Measurements from ENCODE around the gene LRRC4.

LRRC4 gene

DNA sequence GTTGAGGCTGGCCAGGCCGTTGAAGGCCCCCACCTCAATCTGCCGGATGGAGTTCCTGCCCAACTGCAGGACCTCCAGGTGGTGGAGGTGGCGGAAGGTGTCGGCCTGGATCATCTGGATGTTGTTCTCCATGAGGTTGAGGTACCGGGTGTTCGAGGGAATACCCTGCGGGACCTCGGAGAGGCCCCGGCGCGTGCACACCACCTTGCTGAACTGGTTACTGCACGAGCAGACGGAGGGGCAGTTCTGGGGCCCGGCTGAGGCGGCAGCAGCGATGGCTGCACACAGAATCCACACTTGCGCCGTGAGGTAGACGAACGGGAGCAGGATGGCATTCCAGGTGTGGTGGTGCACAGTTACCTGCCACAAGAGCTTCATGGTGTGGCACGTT, 979 bp downstream of the LRRC4 start:
- DNase-seq, result no peak

DNA sequence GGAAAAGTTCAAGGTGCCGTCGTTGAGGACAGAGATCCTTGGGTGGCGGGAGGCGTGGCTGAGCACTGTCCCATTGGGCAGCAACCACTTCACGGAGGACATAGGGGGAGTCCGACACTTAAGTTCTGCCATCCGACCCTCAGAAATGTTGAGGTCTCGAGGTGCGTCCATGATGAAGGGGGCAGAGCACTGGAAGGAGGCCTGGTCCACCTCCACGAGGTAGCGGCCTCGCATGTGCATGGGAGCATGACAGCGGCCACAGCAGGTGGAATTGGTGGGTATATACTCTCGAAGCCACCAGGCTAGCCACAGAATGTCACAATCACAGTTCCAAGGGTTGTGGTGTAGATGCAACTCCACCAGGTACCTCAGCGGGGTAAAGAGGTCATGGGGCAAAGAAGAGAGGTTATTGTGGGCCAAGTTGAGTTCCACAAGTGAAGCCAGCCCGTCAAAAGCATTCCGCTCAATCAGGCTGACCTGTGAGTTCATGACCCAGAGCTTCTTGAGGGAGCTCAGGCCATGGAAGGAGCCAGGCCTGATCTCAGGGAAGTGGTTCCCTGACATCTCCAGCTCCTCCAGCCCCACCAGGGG, 1.7 kb downstream of the LRRC4 start:
- DNase-seq, result no peak

DNA sequence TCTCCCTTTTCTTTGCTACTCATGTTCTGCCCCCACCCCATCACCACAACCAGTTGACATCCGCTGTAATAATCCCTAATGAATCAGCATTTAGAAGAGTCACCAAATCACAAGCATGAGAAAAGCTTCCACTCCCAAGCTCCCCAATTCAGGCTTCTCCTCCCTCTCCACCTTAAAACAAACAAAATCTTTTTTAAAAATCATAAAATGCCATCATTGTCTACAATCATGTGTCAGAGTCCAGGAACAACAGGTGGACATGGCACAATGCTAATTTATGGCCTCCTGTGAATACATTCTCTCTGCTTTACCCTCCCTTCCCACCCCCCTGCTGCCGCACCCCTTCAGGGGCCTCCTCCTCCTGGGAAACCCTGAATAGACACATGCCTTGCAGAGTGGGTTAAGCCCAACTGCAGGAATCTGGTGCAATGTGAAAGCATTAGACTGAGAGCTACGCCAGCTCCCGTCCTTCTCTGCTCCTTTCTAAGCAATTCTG, 3.7 kb downstream of the LRRC4 start:
- no peak for DNase-seq

DNA sequence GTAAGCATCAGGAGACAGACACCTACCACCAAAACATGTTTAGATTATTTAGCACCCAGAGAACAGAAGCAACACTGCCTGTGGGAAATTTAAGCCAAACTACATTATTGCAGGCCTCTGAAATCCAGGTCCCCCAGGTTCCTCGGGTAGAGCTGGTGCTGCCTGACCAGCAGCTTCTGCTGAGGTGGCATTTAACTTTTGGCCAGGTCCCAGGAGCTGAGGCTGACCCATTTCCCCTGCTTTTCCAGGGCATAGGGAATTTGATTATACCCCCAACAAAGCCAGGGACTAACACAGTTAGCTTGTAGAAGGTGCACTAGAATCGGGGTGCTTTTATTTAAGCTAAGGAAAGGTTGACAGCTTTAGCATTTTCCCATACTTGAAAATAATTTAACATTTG, 4.7 kb downstream of the LRRC4 start:
- no peak for DNase-seq

DNA sequence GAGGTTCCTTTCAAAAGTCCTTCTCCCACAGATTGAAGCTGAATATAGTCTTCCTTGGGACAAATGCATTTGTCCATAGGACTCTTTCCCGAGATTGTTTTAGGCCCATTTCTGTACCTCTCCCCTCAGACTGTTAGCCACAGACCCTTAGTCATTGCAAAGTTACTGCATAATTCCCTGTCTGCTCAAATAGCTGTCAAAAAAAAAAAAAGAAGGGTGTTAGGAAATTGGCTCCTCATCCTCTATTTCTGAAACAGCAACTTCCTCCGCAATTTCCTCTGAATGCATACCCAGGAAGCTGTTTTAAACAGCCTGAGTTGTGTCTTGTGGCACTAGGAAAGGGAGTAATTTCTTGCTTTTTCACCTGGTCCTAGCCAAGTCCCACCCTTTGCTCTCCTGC, 5.4 kb downstream of the LRRC4 start:
- DNase-seq, result no peak

DNA sequence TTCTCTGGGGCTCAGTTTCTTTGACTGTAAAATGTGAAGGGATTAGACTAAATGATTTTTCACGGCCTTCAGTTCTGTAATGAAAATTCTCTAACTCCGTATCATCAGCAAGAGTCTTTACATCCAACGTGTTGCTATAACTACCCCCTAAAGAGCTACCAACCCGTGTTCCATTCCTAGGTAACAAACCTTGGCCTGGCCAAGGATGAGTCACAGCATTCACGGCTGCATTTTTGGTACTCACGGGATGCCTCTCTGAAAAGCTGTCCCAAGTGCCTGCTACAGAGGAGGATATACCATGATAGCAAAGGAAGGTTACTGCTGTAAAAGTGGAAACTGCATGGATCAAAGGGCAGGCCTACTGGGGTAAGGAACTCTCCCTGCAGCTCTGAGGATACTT, 5.9 kb downstream of the LRRC4 start:
- no peak for DNase-seq

DNA sequence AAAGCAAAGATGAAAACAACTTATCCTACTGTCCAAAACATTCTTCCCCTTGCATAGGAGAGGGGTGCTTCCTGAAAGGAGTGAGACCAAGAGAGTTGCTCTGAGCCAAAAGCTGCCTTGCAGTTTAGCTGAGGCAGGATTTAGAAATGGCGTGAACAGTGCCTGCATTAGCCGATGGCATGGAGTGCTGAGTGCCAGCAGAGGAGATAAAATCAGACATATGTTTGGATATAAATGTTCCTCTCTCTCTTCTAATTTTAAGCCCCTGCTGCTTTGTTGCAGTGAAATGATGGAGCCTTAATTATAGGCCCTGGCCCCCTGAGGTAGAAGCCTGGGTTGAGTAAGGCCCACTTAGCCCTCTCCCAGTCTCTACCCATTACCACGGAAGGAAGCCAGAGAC, 7.1 kb downstream of the LRRC4 start:
- DNase-seq, result no peak

DNA sequence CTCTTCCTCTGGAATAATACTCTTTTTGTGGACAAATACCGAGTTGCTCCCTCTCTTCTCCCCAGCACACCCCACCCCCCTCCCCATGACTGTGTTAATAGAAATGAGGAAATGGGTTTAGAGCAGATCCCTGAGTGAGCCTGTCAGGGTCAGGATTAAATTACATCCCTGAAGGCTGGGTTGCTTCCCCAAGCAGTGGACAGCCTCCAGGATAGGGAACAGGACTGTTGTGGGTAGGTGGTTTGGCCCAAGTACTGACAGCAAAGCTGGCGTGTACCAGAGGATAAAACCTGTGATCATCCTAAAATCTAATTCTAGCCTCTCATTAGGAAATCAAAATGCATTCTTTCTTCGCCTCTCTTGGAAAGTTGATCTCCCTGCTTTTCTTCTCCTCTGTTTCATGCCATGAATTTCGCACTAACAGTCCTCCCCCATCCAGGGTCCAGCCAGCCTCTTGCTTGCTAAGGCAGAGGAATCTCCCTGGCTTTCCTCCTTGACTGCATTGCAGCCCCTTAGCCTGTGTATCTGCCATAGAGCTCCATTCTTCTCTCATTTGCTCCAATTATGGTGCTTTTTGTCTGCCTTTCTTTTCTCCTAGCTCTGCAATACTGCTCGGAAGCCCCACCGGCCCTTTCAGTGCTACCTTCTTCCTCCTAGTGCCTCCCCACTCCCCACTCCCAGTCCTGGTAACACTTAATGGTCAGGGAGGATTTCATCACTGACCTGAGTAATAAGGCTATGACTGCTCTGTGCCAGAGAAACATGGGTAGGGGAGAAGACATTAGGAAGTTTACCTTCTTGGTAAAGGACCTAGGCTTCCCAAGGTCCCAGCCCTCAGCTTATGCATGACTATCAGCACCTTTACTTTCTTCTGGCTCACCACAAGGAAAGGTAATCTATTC, 8.4 kb downstream of the LRRC4 start:
- no peak for DNase-seq

DNA sequence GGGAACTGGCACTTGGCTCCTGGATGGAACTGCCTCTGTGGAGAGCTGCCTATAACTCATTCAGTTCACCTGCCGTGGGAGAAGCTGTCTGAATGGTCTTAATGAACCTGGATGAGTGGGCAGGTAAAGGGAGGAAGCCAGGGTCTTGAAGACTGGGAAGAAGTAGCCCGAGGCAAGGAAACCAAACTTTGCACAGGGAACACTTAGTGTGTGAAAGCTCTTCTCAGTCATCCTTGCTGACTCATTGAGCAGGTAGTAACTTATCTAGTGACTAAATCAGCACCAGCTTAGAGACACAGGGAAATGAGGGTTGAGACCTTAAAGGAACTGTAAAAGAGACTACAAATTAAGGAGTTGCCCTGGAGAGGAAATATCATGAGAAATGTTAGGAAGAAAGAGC, 9.9 kb downstream of the LRRC4 start:
- DNase-seq, result no peak

DNA sequence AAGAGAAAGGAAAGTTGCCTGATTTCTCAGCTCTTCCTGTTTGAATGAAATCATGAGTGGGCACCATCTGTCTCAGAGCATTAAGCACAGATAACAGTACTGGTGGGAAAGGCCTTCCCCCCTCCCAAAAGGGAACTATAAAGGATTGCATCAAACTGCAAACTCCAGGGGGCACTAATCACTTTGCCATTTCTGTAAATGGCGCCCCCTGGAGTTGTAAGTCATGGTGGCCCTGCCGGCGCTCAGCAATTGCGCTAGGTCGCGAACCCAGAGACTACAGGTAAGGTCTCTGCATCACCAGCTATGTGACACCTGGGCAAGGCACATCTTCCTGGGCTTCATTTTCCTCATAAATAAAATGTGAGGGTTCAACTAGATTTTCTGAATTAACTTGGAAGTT, 11.1 kb downstream of the LRRC4 start:
- no peak for DNase-seq

DNA sequence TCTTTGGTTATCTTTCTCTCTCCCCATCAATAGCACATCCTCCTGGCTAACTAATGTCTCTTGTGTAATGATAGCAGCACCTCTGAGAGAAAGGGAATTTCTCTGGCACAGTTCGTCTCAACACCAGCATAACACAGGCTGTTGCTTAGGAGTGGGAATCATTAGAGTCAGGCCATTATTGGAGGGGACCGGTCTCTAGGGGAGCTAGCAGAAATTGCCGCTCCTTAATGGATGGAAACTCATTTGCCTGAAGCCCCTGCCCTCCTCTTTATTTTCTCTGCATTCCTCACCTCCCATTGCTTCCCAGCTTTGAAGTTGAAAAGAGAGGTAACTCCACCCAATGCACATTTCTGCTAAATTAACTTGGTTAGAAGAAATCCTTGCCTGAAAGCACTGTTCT, 11.9 kb downstream of the LRRC4 start:
- no peak for DNase-seq

DNA sequence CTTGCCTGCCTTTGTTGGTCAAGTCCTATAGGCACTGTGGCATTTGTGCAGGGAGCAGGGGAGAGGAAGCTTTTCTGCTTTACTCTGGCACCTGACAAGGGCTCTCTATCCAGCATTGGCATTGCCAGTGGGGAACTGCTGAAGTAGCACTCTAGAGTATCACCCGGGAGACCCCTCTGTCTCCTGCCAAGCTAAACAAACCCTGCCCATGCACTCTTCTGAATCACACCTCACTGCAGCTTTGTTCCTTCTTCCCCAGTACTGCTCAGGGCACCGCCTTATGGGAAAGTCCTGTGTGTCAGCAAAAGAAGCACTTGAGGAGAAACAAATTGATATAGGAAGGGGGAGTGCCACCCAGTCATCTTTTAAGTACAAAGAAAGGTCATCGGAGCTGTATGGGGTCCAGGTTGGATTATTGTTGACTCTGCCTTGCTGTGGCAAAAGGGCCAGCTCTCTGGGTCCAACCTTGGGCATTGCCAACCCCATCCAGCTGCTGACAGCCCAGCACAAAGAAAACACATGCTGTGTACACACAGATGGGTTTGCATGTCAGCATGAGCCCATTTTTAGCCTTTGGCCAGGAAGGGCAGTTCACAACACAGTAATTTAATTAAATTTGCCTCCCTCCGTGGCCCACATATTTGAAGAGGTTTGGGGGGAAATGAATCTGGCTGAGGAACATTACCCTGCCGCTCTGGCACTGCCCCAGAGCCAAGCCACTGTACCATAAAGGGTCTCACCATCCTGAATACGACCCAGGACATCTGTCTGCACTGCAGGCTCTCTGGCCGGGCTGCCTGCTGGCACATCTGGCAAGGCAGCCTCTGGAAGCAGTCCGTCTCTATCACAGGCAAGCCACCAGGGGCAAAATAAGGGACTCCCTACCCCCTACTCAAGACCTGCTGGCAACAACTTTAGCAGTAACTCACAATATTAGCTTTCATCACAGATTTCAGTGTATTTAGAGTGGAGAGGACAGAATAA, 13.1 kb downstream of the LRRC4 start:
- DNase-seq, result no peak

DNA sequence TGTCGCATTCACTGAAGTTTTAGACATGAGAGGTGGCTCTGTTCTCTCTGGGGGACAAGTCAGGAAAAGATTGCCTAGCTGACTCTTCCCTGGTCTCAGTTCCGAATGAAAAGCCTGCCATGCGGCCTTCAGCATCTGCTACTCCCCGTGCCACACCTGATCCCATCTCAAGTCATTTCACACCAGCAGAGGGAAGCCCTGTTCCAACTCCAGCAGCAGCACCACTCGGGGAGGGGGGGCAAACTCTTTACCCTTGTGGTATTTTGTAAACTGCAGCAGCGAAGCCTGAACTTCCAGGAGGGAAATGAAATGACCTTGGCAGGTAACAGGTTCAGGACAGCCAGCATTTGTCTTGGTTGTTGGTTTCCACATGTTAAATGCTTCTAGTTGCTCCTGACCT, 13.8 kb downstream of the LRRC4 start:
- no peak for DNase-seq

DNA sequence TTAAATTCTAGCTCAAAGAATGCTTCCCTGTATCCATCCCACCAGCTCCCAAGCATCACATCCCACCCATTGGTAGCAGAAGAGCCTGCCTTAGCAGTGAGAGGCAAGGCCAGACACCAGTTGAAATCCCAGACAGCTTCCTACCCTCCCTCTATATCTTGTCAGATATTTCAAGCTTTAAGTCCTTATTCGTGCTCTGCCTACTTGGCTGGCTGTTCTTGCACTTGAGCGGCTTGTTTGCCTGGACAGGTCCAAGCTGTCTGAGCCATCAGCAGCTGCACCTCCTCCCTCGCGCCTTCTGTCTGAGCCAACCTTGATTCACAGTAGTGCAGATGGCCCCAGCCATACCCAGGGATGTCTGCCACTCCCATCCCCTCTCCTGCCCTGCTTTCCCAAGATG, 16.4 kb downstream of the LRRC4 start:
- no peak for DNase-seq

DNA sequence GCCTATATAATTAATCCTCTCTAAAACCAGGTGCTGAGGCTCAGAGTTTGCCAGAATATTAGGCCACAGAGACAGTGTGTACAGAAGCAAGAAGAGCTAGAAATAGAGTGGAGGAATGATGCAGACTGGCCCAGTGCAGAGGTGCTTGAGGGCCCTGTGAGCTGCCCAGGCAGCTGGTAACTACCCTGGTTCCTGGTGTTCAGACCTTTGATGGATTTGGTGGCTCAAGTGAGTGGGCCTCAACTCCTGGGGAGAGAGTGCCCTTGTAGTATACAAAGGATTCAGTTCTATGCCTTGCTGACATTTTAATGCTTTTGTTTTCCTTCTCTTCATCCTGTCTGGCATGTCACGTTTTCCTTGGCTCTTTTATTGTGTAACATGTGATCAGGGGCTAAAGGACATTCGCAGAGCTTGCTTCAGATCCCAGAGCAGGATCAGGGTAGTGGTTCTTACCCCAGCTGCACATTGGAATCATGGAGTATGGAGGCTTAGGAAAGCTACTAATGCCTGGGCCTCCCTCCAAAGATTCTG, 20.0 kb downstream of the LRRC4 start:
- no peak for DNase-seq

DNA sequence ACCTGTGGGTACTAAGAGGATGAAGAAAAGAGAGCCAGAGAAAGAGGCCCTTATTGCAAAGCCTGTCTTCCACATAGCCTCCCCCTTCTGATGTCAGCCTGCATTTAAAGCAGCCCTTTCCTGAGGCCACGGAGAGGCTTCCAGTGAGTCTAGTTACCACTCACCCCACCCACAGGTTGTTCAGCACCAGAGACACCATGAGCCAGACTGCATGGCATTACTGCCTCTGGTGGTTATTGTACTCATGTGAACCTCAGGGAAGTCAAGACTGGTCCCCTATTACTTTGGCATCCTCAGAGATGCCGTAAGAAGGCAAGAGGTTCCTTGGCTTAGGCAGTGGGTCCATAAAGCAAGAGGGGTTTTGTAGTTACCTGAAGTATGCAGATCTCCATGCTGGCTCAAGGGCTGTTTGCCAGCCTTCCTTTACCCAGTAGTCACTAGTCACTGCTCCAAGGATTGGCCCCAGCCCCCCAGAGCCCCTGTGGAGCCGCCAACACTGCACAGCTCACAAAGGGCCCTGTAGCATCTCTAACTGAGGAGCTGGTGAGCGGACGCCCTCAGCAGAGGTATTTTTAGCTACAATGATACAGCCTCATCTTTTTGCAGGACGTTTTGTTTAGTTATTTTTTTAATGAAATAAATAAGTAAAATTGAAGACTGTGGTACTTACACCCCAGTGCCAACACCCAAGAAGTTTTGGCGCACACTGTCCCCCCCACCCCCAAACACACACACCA, 20.7 kb downstream of the LRRC4 start:
- DNase-seq, result no peak

DNA sequence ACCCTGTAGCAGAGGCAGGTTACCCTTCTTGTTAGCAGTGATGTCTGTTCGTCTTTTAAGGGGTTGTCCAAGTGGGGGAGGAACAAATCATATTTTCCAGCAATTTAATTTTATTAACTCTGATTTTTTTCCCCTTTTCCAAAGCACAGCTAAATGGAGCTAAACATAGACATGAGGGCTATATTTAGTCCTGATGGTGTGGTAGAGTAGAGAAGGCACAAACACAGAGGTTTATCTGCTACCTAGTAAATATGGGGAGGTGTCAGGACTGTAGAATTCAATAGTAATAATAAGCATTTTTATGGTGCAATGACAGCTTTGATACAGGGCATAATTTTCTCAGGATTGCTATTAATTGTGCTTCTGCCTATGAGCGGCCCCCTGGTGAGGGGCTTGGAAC, 22.5 kb downstream of the LRRC4 start:
- DNase-seq, result no peak

DNA sequence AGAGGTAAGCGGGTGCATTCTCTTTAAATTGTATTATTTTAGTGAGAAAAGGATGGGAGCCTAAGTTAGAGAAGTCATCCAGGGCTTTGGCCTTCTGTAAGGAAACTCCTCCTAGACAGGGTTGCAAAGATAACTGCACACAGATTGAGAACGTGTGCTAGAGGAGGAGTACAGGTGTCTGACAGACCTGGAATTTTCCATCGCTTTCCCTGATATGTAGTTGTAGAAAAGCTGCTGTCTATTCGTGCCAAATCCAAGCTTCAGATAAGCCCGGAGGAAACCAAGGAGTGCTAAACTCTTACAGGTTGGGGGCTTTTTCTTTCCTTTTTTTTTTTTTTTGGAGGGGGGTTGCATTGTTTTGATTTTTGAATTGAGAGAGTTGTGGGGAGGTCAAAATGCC, 23.1 kb downstream of the LRRC4 start:
- DNase-seq, result no peak

DNA sequence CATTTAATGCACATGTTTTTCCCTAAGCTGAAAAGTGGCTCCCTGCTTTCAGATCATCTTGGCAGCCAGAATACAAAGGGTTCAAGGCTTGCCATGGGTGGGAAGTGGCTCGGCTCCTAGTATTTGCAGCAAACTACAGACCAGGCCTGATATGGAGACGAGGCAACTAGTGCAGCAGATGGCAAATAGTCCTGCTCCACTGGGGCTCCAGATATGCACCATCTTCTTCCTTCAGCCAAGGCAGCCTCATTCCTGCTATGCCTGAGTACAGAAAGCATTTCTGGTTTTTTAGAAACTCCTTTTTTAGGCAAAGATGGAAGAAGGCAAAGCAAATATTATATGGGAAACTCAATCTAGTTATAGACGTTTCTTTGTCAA, 23.9 kb downstream of the LRRC4 start:
- DNase-seq, result no peak

DNA sequence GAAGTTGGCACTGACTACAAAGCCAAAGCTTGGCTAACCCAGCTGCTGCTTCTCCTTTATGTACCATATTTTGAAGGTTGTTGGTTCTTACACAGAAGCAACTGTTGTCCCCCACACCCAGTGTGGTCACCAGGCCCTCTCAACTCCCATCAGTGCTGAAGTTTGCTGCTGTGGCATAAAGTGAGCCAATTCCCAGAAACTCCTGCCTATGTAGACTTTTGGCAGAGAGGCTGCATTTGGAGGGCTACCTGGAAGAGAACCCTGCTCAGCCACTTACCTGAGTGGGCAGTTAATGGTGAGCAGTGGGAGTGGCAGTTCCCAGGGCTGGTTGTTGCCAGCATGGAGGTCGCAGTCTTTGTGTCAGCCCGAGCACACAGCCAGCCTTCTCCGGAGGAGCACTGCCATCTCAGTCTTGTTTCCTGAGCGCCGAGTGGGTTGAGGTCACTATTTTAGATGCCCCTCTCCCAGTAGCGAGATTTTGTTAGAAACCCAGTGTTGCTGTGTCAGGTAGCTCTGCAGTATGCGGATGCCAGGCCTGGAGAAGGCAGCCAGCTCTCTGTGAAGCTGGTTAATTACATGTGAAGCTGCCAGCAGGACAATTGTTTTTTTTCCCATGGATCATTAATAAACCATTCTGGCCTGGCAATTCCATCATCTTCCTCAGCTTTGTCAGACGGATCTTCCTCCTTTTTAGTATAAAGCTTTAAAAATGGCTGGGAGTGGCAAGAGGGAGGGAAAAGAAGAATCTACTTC, 24.5 kb downstream of the LRRC4 start:
- DNase-seq, result no peak

DNA sequence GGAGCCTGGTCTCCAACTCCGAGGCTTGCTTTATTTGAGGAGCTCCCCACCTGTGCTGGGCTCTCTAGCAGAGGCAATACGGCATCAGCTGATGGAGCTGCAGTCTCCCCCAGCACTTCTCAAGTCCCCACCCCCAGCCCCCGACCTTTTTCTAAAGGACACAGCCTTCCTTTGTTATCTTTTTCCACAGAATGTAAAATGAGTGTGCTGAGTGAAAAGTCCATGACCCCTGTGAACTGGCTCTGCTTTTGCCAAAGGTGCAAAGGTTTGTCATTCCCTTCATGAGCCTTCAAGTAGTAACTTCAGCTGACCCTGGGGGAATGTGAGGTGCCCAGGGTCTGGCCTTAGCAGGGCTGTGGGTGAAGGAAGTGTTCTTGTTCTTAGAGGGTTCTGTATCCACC, 25.5 kb downstream of the LRRC4 start:
- DNase-seq, result no peak

DNA sequence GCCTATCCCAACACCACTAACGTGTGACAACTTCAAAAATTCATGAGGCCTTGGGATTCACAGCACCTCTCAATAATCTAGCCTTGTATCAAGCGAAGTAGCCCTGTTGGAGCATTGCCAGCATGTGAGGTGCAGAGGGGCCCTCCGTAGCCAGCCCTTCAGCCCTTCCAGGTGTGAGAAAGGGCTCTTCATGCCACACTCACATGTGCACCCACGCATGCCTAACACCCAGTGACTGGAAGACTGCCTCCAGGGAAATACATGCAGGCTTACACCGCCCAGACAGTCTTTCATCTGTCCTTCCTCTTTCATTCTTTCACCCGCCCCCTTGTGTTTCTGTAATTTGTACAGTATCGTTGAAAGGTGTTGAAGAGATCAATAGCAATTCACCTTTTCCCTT, 26.1 kb downstream of the LRRC4 start:
- no peak for DNase-seq

Measured in activated CD8-positive, alpha-beta memory T cell treated with anti-CD3 and anti-CD28 coated beads, Interleukin-2, amount 50 U/mL, for 4 hours (primary cell).